GM12874 (cell line): ENCODE data around the gene CHST1.

Experiments
- CTCF ChIP-seq: IDR thresholded peaks from 2 replicates; pipeline ENCODE4 v1.5.1; 2011; ENCODE audit warnings: low read depth, mild to moderate bottlenecking, control low read depth, low read length, moderate library complexity; ENCODE audit not compliant: insufficient read depth

Gene CHST1

GRCh38 chr11:45672593-45672992 lies 7.2 kb upstream of the CHST1 start:
- no peak for TF ChIP-seq CTCF

- no peak for TF ChIP-seq CTCF
Measured at GRCh38 chr11:45671246-45672171, 6.1 kb upstream of the CHST1 start.

- TF ChIP-seq CTCF = no peak
Measured at GRCh38 chr11:45670386-45671135, 5.1 kb upstream of the CHST1 start.

- no peak for TF ChIP-seq CTCF
Measured at GRCh38 chr11:45669956-45670355, 4.5 kb upstream of the CHST1 start.

- no peak for TF ChIP-seq CTCF
Measured at GRCh38 chr11:45669146-45669545, 3.7 kb upstream of the CHST1 start.

GRCh38 chr11:45667929-45668680 lies 2.7 kb upstream of the CHST1 start:
- TF ChIP-seq CTCF = no peak
